Kidney epithelial cell (primary cell): Measurements from ENCODE around the gene OR5AU1. TPM values are rescaled to one million over a fixed set of nuclear protein-coding genes. Genes with fewer than 3 reads are reported as not detected.
"Not testable (repeated sequence)": the region's sequence is repeated elsewhere in the genome, so short reads cannot be mapped to it uniquely, and the experiment has no call there.

ENCODE experiments used
- DNase-seq: peaks from one replicate; pipeline ENCODE4 v3.0.0-alpha.2; 2010; ENCODE audit warnings: low read depth
- H3K27me3 ChIP-seq: 2 replicates; pipeline ENCODE4 v1.6.0; 2011; ENCODE audit warnings: low read length; ENCODE audit not compliant: control insufficient read depth, insufficient read depth
- H3K36me3 ChIP-seq: 2 replicates; pipeline ENCODE4 v1.5.1; 2011; ENCODE audit warnings: low read length; ENCODE audit not compliant: control insufficient read depth, insufficient read depth
- H3K4me3 ChIP-seq: 2 replicates; pipeline ENCODE4 v1.5.1; 2011; ENCODE audit warnings: low read depth, mild to moderate bottlenecking, control low read depth, low read length
- CTCF ChIP-seq: IDR thresholded peaks from 2 replicates; pipeline ENCODE4 v1.5.1; 2011; ENCODE audit warnings: mild to moderate bottlenecking, moderate library complexity, low read length, control low read depth, inconsistent platforms; ENCODE audit not compliant: insufficient read depth, poor library complexity, severe bottlenecking
- total RNA-seq: library from RNA; depleted of rRNA; stranded (reverse); fragments of >200 nt; gene quantifications from 2 replicates; pipeline ENCODE4 v1.2.3, GENCODE V29; 2015

Gene OR5AU1
- total RNA-seq, 1 donor from 2014 or later, result not detected

- Histone ChIP-seq H3K27me3 (peaks cover 2% of the 10 kb centered on the region), H3K36me3 (no peaks in the 10 kb centered on the region), H3K4me3 (no peak overlapping the region)
- no peak for TF ChIP-seq CTCF
- DNase-seq, result no peak
These were observed 8.0 kb upstream of the OR5AU1 start for GRCh38 chr14:21163871-21164291.

GRCh38 chr14:21162081-21162480, 6.2 kb upstream of the OR5AU1 start:
- no peak for TF ChIP-seq CTCF

GRCh38 chr14:21160061-21160610, 4.3 kb upstream of the OR5AU1 start:
- Histone ChIP-seq H3K27me3 (peaks cover 5% of the 10 kb centered on the region), H3K36me3 (no peaks in the 10 kb centered on the region), H3K4me3 (no peak overlapping the region)
- DNase-seq, result no peak
- TF ChIP-seq CTCF, result no peak

More at GRCh38 chr14:21162081-21162480, 6.2 kb upstream of the OR5AU1 start:
- Histone ChIP-seq H3K36me3 (no peaks in the 10 kb centered on the region), H3K4me3 (no peak overlapping the region), H3K27me3 (peaks cover 2% of the 10 kb centered on the region)
- DNase-seq, result no peak

GRCh38 chr14:21158175-21158574, 2.3 kb upstream of the OR5AU1 start:
- not testable (repeated sequence) for H3K27me3 ChIP-seq, DNase-seq, H3K36me3 ChIP-seq, H3K4me3 ChIP-seq

GRCh38 chr14:21149641-21150367, 6.1 kb downstream of the OR5AU1 start:
- Histone ChIP-seq H3K36me3 (no peaks in the 10 kb centered on the region), H3K4me3 (no peak overlapping the region), H3K27me3 (no peaks in the 10 kb centered on the region)
- DNase-seq, result no peak
- no peak for TF ChIP-seq CTCF

GRCh38 chr14:21145437-21145836, 10.4 kb downstream of the OR5AU1 start:
- no peak for DNase-seq
- Histone ChIP-seq H3K4me3 (no peak overlapping the region), H3K27me3 (no peaks in the 10 kb centered on the region), H3K36me3 (no peaks in the 10 kb centered on the region)
- no peak for TF ChIP-seq CTCF
